Measurements from ENCODE around the gene DNAJC3. TPM values are rescaled to one million over a fixed set of nuclear protein-coding genes. Genes with fewer than 3 reads are reported as not detected.
A peak's percentile ranks its signal among the peaks of the same experiment; 100 is the strongest.

DNAJC3 gene
- total RNA-seq, 2 experiments from 2014 or later: 15.9 to 16.8 TPM

DNA sequence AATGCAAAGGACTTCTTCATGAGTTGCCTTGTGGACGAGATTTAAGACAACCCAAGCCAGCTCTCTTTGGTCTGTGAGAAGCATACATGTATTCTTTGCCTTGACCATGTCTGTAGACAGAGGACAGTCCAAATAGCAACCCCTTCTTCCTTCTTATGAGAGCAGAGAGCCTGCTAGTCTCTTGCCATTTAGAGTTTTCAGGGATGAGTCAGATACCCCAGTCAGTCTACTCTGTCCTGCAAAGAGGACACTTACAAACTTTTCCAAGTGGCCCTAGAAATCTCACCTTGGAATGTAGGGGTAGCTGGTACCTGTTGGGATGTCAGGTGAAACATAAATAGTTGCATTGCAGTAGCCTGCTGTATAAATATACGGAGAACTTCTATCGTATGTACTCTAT lies 36.7 kb downstream of the DNAJC3 start:
- CTCF ChIA-PET: no interaction called here
- H3K4me3 Mint-ChIP-seq: no peak overlapping the region
- TF ChIP-seq, protein P1, sequence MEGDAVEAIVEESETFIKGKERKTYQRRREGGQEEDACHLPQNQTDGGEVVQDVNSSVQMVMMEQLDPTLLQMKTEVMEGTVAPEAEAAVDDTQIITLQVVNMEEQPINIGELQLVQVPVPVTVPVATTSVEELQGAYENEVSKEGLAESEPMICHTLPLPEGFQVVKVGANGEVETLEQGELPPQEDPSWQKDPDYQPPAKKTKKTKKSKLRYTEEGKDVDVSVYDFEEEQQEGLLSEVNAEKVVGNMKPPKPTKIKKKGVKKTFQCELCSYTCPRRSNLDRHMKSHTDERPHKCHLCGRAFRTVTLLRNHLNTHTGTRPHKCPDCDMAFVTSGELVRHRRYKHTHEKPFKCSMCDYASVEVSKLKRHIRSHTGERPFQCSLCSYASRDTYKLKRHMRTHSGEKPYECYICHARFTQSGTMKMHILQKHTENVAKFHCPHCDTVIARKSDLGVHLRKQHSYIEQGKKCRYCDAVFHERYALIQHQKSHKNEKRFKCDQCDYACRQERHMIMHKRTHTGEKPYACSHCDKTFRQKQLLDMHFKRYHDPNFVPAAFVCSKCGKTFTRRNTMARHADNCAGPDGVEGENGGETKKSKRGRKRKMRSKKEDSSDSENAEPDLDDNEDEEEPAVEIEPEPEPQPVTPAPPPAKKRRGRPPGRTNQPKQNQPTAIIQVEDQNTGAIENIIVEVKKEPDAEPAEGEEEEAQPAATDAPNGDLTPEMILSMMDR (IDR thresholded peaks at IDR 0.05): no peak
- POLR2A ChIA-PET: no interaction called here
- no peak overlapping the region for H3K27ac Mint-ChIP-seq
- intact Hi-C loops (cut with micrococcal nuclease): no loop called here
- no peak for ATAC-seq
- DNase-seq: no peak
- H3K4me1 Mint-ChIP-seq (ENCODE audit: low read depth): no peaks in the 10 kb centered on the region
- peaks cover 9% of the 10 kb centered on the region for H3K9me3 Mint-ChIP-seq
- peaks cover 58% of the 10 kb centered on the region for H3K36me3 Mint-ChIP-seq (ENCODE audit: low read depth)
- H3K27me3 Mint-ChIP-seq: no peaks in the 10 kb centered on the region

DNA sequence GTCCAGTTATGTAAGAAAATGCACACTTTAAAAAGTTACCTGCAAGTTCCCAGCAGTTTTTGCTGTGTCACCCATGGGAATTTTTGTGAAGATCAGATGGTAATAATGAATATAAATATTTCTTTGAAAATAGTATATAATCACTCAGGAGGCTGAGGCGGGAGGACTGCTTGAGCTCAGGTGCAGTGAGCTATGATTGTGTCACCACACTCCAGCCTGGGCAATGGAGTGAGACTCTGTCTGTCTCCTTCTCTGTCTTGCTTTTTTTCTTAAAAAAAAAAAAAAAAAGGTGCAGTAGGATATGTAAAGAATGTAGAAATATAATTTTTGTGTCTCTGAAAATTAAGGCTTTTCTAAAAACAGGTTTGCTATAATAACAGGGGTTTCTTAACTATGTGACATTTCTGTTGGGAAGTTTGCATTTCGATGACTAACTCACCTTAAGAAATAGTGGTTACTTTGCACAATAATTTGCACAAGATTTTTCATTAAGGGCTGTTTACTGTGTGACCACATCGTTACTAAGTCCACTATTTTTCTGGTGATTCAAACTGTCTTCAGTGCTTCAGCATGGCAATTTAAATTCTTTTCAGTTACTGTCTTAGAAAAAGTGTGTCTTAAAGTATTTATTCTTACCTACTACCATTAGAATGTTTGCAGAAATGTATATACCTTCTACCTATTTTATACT lies 37.3 kb downstream of the DNAJC3 start:
- H3K27me3 Mint-ChIP-seq: no peaks in the 10 kb centered on the region
- peaks cover 10% of the 10 kb centered on the region for H3K9me3 Mint-ChIP-seq
- ATAC-seq (no peak), DNase-seq (no peak)
- intact Hi-C loops (cut with micrococcal nuclease): no loop called here
- TF ChIP-seq, protein P1 (IDR thresholded peaks at IDR 0.05): no peak
- ChIA-PET POLR2A (no interaction called here), CTCF (no interaction called here)
- no peak overlapping the region for H3K27ac Mint-ChIP-seq
- no peaks in the 10 kb centered on the region for H3K4me1 Mint-ChIP-seq (ENCODE audit: low read depth)
- H3K4me3 Mint-ChIP-seq: no peak overlapping the region
- peaks cover 61% of the 10 kb centered on the region for H3K36me3 Mint-ChIP-seq (ENCODE audit: low read depth)

DNA sequence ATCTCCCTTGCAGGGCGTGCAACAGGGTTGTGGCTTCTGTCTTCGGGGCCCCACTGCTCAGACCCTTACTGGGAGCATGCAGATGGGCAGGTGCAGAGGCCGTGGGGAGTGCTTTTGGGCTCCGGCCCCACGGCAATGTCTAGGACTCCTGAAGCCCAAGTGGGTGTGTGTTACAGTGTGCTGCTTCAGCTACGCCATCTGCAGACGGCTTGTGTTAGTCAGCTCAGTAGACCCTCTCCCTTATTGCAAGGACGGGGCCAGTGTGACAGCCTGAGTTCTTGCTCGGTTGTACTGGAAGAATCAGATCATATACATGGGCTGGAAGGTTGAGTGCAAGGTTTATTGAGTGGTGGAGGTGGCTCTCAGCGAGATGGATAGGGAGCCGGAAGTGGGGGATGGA lies 39.3 kb downstream of the DNAJC3 start:
- CTCF ChIA-PET: no interaction called here
- ATAC-seq (no peak), DNase-seq (no peak)
- TF ChIP-seq, protein P1 (IDR thresholded peaks at IDR 0.05): no peak
- Mint-ChIP-seq H3K9me3 (peaks cover 10% of the 10 kb centered on the region), H3K27ac (no peak overlapping the region), H3K4me1 (ENCODE audit: low read depth) (no peaks in the 10 kb centered on the region), H3K36me3 (ENCODE audit: low read depth) (peaks cover 56% of the 10 kb centered on the region), H3K4me3 (no peak overlapping the region), H3K27me3 (no peaks in the 10 kb centered on the region)
- intact Hi-C loops (cut with micrococcal nuclease): no loop called here
- POLR2A ChIA-PET: no interaction called here

DNA sequence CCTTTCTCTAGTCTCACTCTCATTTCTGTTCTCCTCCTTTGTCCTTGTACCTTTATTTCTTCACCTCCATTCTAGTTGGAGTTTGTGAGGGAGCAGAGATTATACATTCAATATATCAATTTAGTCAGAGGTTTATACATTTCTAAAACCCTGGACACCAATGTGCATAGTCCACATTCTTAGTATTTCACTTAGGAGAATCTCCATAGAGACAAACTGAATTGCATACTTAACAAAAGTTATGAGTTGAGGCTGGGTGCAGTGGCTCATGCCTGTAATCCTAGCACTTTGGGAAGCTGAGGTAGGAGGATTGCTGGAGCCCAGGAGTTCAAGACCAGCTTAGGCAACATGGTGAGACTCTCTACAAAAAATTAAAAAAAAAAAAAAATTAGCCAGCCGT lies 45.3 kb downstream of the DNAJC3 start:
- H3K27ac Mint-ChIP-seq: no peak overlapping the region
- TF ChIP-seq, protein P1 (IDR thresholded peaks at IDR 0.05): no peak
- peaks cover 16% of the 10 kb centered on the region for H3K4me1 Mint-ChIP-seq (ENCODE audit: low read depth)
- POLR2A ChIA-PET: no interaction called here
- H3K4me3 Mint-ChIP-seq: no peak overlapping the region
- intact Hi-C loops (cut with micrococcal nuclease): no loop called here
- no peaks in the 10 kb centered on the region for H3K27me3 Mint-ChIP-seq
- peaks cover 46% of the 10 kb centered on the region for H3K36me3 Mint-ChIP-seq (ENCODE audit: low read depth)
- H3K9me3 Mint-ChIP-seq: peaks cover 8% of the 10 kb centered on the region
- ATAC-seq: no peak
- CTCF ChIA-PET: no interaction called here
- DNase-seq: no peak

DNA sequence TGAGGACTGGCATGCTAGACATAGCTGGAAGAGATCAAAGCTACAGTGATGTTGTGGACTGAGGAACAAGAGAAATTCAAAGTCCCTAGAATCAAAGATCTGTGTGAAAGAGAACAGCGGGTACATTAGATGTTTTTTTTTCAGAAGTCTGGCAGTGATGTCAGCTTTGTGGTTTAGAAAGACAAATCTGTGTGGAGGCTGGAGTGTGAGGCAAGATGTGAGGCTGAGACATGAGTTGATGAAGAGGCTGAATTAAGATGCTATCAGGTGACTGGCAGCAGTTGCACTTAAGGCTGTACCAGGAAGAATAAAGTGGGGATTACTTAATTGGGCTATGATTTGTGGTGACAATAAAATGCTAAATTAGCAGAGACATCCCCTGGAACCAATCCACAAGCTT lies 46.5 kb downstream of the DNAJC3 start:
- Mint-ChIP-seq H3K36me3 (ENCODE audit: low read depth) (peaks cover 49% of the 10 kb centered on the region), H3K4me3 (no peak overlapping the region), H3K9me3 (peaks cover 3% of the 10 kb centered on the region), H3K27me3 (no peaks in the 10 kb centered on the region), H3K27ac (peak overlapping the region; percentile 17), H3K4me1 (ENCODE audit: low read depth) (peaks cover 23% of the 10 kb centered on the region)
- DNase-seq (no peak), ATAC-seq (peak; percentile 10)
- intact Hi-C loops (cut with micrococcal nuclease): no loop called here
- CTCF ChIA-PET: no interaction called here
- TF ChIP-seq, protein P1 (IDR thresholded peaks at IDR 0.05): no peak
- POLR2A ChIA-PET: no interaction called here
